Activated CD8-positive, alpha-beta memory T cell treated with anti-CD3 and anti-CD28 coated beads for 36 hours (primary cell): ENCODE data around the gene MEF2C. TPM values are rescaled to one million over a fixed set of nuclear protein-coding genes. Genes with fewer than 3 reads are reported as not detected.
"Not testable (repeated sequence)": the region's sequence is repeated elsewhere in the genome, so short reads cannot be mapped to it uniquely, and the experiment has no call there.

Source experiments
- CTCF ChIA-PET: fragments of 350-600 bp; sonication (Branson Sonifier 250); formaldehyde crosslinking; loops from one replicate; lab custom pipeline; 2021; ENCODE audit warnings: antibody characterized with exemption; lab: Charles Lee
- POLR2A ChIA-PET: fragments of 350-600 bp; sonication (Branson Sonifier 250); formaldehyde crosslinking; loops from one replicate; lab custom pipeline; 2021; ENCODE audit warnings: antibody characterized with exemption; lab: Charles Lee
- total RNA-seq, 2 experiments: library from RNA; stranded (reverse); gene quantifications; one replicate each; pipeline ENCODE4 v1.2.3, GENCODE V29; 2021

Gene MEF2C
- total RNA-seq, 2 experiments from 2014 or later: 0.08 to 0.15 TPM

- POLR2A ChIA-PET: no interaction called here
Measured at GRCh38 chr5:88870285-88870684, 12.7 kb downstream of the MEF2C start.

GRCh38 chr5:88868468-88869068 lies 14.4 kb downstream of the MEF2C start:
- POLR2A ChIA-PET: no interaction called here

More at GRCh38 chr5:88870285-88870684, 12.7 kb downstream of the MEF2C start:
- CTCF ChIA-PET: no interaction called here

GRCh38 chr5:88867638-88868037 lies 15.3 kb downstream of the MEF2C start:
- ChIA-PET POLR2A (no interaction called here), CTCF (no interaction called here)

More at GRCh38 chr5:88868468-88869068, 14.4 kb downstream of the MEF2C start:
- CTCF ChIA-PET: no interaction called here

- ChIA-PET CTCF (no interaction called here), POLR2A (no interaction called here)
Measured at GRCh38 chr5:88863523-88863922, 19.5 kb downstream of the MEF2C start.

- POLR2A ChIA-PET: no interaction called here
- CTCF ChIA-PET: no interaction called here
Measured at GRCh38 chr5:88862547-88863175, 20.3 kb downstream of the MEF2C start.

- ChIA-PET POLR2A (no interaction called here), CTCF (no interaction called here)
Measured at GRCh38 chr5:88861231-88861630, 21.8 kb downstream of the MEF2C start.

- ChIA-PET POLR2A (no interaction called here), CTCF (no interaction called here)
Measured at GRCh38 chr5:88860501-88860900, 22.5 kb downstream of the MEF2C start.

GRCh38 chr5:88858392-88858791 lies 24.6 kb downstream of the MEF2C start:
- CTCF ChIA-PET: no interaction called here
- POLR2A ChIA-PET: no interaction called here

GRCh38 chr5:88856381-88856780 lies 26.6 kb downstream of the MEF2C start:
- POLR2A ChIA-PET: not testable (repeated sequence)
- CTCF ChIA-PET: interaction anchor here (0.6 kb wide), 1 partner anchor 669 kb away, joined by 3 read pairs; no protein-coding TSS in a partner anchor

- ChIA-PET CTCF (no interaction called here), POLR2A (no interaction called here)
Measured at GRCh38 chr5:88854769-88855168, 28.2 kb downstream of the MEF2C start.

GRCh38 chr5:88847420-88847819 lies 35.6 kb downstream of the MEF2C start:
- CTCF ChIA-PET: interaction anchor here (0.6 kb wide), 1 partner anchor 17 kb away, joined by 4 read pairs; no protein-coding TSS in a partner anchor

GRCh38 chr5:88846434-88846833 lies 36.5 kb downstream of the MEF2C start:
- POLR2A ChIA-PET: no interaction called here
- CTCF ChIA-PET: no interaction called here

More at GRCh38 chr5:88847420-88847819, 35.6 kb downstream of the MEF2C start:
- POLR2A ChIA-PET: no interaction called here

- ChIA-PET CTCF (no interaction called here), POLR2A (no interaction called here)
Measured at GRCh38 chr5:88845081-88845697, 37.8 kb downstream of the MEF2C start.

GRCh38 chr5:88842784-88843183 lies 40.2 kb downstream of the MEF2C start:
- CTCF ChIA-PET: no interaction called here

GRCh38 chr5:88841212-88841611 lies 41.8 kb downstream of the MEF2C start:
- POLR2A ChIA-PET: no interaction called here
- CTCF ChIA-PET: no interaction called here

More at GRCh38 chr5:88842784-88843183, 40.2 kb downstream of the MEF2C start:
- POLR2A ChIA-PET: no interaction called here

- POLR2A ChIA-PET: no interaction called here
- CTCF ChIA-PET: no interaction called here
Measured at GRCh38 chr5:88840495-88840894, 42.5 kb downstream of the MEF2C start.

- ChIA-PET POLR2A (no interaction called here), CTCF (no interaction called here)
Measured at GRCh38 chr5:88839238-88839637, 43.7 kb downstream of the MEF2C start.

- POLR2A ChIA-PET: no interaction called here
- CTCF ChIA-PET: no interaction called here
Measured at GRCh38 chr5:88838500-88838899, 44.5 kb downstream of the MEF2C start.

- ChIA-PET CTCF (no interaction called here), POLR2A (no interaction called here)
Measured at GRCh38 chr5:88837817-88838216, 45.2 kb downstream of the MEF2C start.

- POLR2A ChIA-PET: no interaction called here
- CTCF ChIA-PET: no interaction called here
Measured at GRCh38 chr5:88837222-88837621, 45.8 kb downstream of the MEF2C start.
